ENCODE data around the gene PCARE. TPM values are rescaled to one million over a fixed set of nuclear protein-coding genes. Genes with fewer than 3 reads are reported as not detected.

The PCARE gene
- total and polyA plus RNA-seq, 2 experiments from 2014 or later: 2.2 TPM; not detected in 1

GRCh38 chr2:29082804-29083495, 8.6 kb upstream of the PCARE start:
- no peaks in the 10 kb centered on the region for H3K9me2 ChIP-seq (replicated peaks; ENCODE audit: insufficient read depth)
- H4K20me1 ChIP-seq (ENCODE audit: insufficient read depth, poor library complexity, severe bottlenecking): no peaks in the 10 kb centered on the region
- no peak for TF ChIP-seq EZH2phosphoT487 (IDR thresholded peaks at IDR 0.05; ENCODE audit: low read depth, severe bottlenecking, unreplicated experiment)
- TF ChIP-seq EZH2 (IDR thresholded peaks at IDR 0.05; ENCODE audit: borderline replicate concordance): no peak
- TF ChIP-seq, protein P1, sequence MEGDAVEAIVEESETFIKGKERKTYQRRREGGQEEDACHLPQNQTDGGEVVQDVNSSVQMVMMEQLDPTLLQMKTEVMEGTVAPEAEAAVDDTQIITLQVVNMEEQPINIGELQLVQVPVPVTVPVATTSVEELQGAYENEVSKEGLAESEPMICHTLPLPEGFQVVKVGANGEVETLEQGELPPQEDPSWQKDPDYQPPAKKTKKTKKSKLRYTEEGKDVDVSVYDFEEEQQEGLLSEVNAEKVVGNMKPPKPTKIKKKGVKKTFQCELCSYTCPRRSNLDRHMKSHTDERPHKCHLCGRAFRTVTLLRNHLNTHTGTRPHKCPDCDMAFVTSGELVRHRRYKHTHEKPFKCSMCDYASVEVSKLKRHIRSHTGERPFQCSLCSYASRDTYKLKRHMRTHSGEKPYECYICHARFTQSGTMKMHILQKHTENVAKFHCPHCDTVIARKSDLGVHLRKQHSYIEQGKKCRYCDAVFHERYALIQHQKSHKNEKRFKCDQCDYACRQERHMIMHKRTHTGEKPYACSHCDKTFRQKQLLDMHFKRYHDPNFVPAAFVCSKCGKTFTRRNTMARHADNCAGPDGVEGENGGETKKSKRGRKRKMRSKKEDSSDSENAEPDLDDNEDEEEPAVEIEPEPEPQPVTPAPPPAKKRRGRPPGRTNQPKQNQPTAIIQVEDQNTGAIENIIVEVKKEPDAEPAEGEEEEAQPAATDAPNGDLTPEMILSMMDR (IDR thresholded peaks at IDR 0.05; ENCODE audit: poor library complexity): no peak
- H3K27ac ChIP-seq: no peak overlapping the region
- H3K27me3 ChIP-seq: no peaks in the 10 kb centered on the region
- no peaks in the 10 kb centered on the region for H3K4me1 ChIP-seq (ENCODE audit: insufficient read depth)
- no peaks in the 10 kb centered on the region for H3K79me2 ChIP-seq
- no peak overlapping the region for H3K4me2 ChIP-seq
- no peak for DNase-seq (ENCODE audit: low spot score)
- H3K9me3 ChIP-seq (ENCODE audit: low read depth): no peaks in the 10 kb centered on the region
- H3K4me3 ChIP-seq: no peak overlapping the region
- H2AFZ ChIP-seq: no peak overlapping the region
- WGBS (ENCODE audit: low lambda C conversion rate, missing lambda C conversion rate): 82% methylated on average over 5 of the region's 5 CpGs
- no peaks in the 10 kb centered on the region for H3K36me3 ChIP-seq (replicated peaks; ENCODE audit: insufficient read depth, low read depth)

DNA sequence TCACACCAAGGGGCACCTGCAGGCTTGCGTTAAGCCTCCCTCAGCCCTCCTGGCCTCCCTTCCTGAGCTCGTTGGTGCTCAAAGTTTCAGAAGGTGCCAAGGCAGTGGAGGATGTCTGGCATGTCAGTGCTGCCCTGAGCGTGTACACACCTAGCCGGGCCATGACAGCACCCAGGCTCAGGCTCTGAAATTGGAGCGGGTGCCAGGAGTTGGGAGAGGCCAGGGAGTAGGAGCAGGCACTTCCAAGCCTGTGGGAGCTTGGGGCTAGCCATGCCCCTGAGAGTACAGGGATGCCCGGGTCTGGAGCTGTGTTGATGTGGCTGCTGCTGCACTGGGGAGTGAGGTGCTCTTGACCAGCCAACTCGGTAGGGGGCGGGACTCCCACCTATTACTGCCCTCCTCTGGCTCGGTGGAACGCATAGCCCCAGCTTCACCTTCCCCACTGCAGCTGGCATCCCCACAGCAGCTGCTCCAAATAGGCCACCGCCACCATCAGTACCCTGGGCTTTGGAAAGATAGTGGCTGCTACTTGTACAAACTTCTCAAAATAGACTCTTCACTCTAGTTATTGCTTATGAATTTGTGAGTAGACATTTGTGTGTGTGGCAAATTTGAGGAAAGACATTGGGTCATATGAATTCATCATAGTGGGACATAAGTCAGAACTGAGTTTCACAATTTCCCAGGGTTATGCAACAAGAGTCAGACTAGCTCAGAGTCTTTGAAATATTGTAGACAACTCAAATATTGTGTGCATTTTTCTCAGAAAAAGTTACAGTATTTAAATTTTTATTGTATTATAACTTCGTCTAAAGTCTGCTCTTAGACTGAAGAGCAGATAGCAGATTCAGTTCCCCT, 6.8 kb upstream of the PCARE start:
- Histone ChIP-seq H2AFZ (no peak overlapping the region), H3K4me3 (no peak overlapping the region), H3K27ac (no peak overlapping the region), H3K4me2 (no peak overlapping the region), H4K20me1 (ENCODE audit: insufficient read depth, poor library complexity, severe bottlenecking) (no peaks in the 10 kb centered on the region), H3K9me2 (replicated peaks; ENCODE audit: insufficient read depth) (no peaks in the 10 kb centered on the region), H3K9me3 (ENCODE audit: low read depth) (no peaks in the 10 kb centered on the region), H3K4me1 (ENCODE audit: insufficient read depth) (no peaks in the 10 kb centered on the region), H3K79me2 (no peaks in the 10 kb centered on the region), H3K36me3 (replicated peaks; ENCODE audit: insufficient read depth, low read depth) (no peaks in the 10 kb centered on the region), H3K27me3 (no peaks in the 10 kb centered on the region)
- DNase-seq (ENCODE audit: low spot score): no peak
- no peak for TF ChIP-seq EZH2 (IDR thresholded peaks at IDR 0.05; ENCODE audit: borderline replicate concordance)
- TF ChIP-seq EZH2phosphoT487 (IDR thresholded peaks at IDR 0.05; ENCODE audit: low read depth, severe bottlenecking, unreplicated experiment): no peak
- TF ChIP-seq, protein P1 (IDR thresholded peaks at IDR 0.05; ENCODE audit: poor library complexity): no peak
- 74% methylated on average over 12 of the region's 12 CpGs for WGBS (ENCODE audit: low lambda C conversion rate, missing lambda C conversion rate)

GRCh38 chr2:29079887-29080286, 5.6 kb upstream of the PCARE start:
- no peaks in the 10 kb centered on the region for H4K20me1 ChIP-seq (ENCODE audit: insufficient read depth, poor library complexity, severe bottlenecking)
- H3K27me3 ChIP-seq: no peaks in the 10 kb centered on the region
- no peak for TF ChIP-seq EZH2 (IDR thresholded peaks at IDR 0.05; ENCODE audit: borderline replicate concordance)
- H3K79me2 ChIP-seq: no peaks in the 10 kb centered on the region
- no peak overlapping the region for H2AFZ ChIP-seq
- H3K4me2 ChIP-seq: no peak overlapping the region
- 97% methylated on average over 7 of the region's 7 CpGs for WGBS (ENCODE audit: low lambda C conversion rate, missing lambda C conversion rate)
- H3K9me2 ChIP-seq (replicated peaks; ENCODE audit: insufficient read depth): no peaks in the 10 kb centered on the region
- DNase-seq (ENCODE audit: low spot score): no peak
- H3K4me3 ChIP-seq: no peak overlapping the region
- H3K36me3 ChIP-seq (replicated peaks; ENCODE audit: insufficient read depth, low read depth): no peaks in the 10 kb centered on the region
- H3K9me3 ChIP-seq (ENCODE audit: low read depth): no peaks in the 10 kb centered on the region
- H3K4me1 ChIP-seq (ENCODE audit: insufficient read depth): no peaks in the 10 kb centered on the region
- H3K27ac ChIP-seq: no peak overlapping the region
